ENCODE data around the gene CACNA1A.

The CACNA1A gene

DNA sequence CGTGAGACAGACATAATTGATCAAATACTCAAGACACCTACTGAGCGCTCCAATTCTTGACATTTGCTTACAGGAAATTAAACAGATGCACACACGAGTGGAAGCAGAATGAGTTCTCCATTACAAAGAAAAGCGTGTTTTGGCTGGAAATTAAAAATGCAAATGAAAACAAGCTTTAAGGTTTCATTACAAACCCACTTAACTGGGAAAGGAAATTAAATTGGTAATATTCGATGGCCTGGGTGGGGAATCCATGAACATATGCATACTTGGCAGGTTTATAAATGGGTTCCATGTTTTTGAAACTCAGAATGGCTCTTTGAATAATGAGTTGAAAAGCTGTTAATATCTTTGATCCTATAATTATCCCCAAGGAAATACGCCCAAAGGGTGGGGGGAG is 178.0 kb downstream of the CACNA1A start:
- TF ChIP-seq, protein P1, sequence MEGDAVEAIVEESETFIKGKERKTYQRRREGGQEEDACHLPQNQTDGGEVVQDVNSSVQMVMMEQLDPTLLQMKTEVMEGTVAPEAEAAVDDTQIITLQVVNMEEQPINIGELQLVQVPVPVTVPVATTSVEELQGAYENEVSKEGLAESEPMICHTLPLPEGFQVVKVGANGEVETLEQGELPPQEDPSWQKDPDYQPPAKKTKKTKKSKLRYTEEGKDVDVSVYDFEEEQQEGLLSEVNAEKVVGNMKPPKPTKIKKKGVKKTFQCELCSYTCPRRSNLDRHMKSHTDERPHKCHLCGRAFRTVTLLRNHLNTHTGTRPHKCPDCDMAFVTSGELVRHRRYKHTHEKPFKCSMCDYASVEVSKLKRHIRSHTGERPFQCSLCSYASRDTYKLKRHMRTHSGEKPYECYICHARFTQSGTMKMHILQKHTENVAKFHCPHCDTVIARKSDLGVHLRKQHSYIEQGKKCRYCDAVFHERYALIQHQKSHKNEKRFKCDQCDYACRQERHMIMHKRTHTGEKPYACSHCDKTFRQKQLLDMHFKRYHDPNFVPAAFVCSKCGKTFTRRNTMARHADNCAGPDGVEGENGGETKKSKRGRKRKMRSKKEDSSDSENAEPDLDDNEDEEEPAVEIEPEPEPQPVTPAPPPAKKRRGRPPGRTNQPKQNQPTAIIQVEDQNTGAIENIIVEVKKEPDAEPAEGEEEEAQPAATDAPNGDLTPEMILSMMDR (IDR thresholded peaks at IDR 0.05; ENCODE audit: borderline replicate concordance, insufficient read depth, low read depth, low read length) = no peak
- no peak overlapping the region for H3K4me3 ChIP-seq (ENCODE audit: low read depth, low read length)

DNA sequence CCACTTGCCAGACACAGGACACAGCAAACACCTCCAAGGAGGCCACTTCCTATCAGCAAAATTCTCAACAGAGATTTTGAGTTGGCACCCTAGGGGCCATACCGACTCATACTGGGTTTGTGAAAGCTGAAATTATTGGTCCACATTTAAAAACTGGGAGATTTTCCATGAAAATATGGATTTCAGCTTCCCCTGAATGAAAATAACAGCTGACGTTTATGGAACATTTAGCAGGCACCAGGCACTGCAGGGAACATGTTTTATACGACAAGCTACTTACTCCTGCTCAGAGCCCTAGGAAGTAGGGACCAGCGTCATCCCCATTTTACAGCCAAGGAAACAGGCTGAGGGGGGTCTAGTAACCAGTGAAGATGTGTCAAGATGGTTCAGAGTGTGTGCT is 186.8 kb downstream of the CACNA1A start:
- no peak overlapping the region for H3K4me3 ChIP-seq (ENCODE audit: low read depth, low read length)
- TF ChIP-seq, protein P1 (IDR thresholded peaks at IDR 0.05; ENCODE audit: borderline replicate concordance, insufficient read depth, low read depth, low read length) = no peak

DNA sequence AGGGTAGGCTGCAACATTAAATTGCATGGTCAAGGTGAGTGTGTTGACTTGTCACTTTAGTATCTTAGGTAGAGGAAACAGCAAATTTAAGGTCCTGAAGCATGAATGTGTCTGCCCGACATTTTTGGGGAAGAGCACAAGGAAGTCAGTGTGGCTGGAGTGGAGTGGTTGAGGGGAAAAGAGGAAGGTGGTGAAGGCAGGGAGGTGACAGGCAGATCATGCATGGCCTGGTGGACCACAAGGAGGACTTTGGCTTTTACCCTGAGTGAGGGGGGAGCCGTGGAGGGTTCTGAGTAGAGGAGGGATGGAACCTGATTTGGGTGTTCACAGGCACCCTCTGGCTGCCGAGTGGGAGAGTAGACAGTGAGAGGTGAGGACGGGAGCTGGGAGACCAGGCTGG is 188.1 kb downstream of the CACNA1A start:
- H3K4me3 ChIP-seq (ENCODE audit: low read depth, low read length) = no peak overlapping the region
- TF ChIP-seq, protein P1 (IDR thresholded peaks at IDR 0.05; ENCODE audit: borderline replicate concordance, insufficient read depth, low read depth, low read length) = no peak

DNA sequence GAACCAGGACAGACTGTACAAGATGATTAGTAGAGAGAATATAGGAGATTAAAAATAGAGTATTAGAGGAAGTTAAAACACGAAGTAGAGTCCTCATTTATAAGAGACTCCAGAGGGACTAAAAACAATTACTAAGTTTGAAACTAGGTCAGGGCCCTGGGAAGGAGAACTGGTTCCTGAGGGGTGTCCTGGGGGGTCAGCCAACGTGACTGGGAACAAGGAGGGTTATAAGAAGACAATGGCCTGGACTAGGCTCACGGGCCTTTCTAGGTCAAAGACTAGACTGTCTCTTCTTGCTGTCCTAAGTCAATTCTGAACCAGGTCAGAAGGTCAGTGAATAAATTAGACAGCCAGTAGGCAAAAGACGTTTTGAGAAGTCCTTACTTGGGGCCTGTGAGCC is 190.8 kb downstream of the CACNA1A start:
- H3K4me3 ChIP-seq (ENCODE audit: low read depth, low read length) = no peak overlapping the region
- TF ChIP-seq, protein P1 (IDR thresholded peaks at IDR 0.05; ENCODE audit: borderline replicate concordance, insufficient read depth, low read depth, low read length) = no peak

DNA sequence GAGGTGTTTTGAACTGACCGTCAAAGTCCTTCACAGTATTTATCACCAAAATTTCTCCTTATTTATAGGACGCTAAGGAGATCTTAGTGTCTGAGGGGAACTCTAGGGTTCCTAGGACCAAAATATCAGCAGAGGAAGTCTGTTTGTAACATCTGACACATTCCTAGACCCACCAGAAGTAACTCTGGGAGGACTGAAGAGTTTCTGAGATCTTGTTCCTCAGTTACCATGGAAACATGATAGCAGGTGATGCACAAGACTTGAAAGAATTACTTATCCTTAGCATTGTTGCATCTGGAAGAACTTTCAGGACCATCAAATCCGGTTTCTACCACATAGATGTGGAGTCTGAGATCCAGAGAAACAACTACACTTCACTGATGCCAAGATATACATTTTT is 191.5 kb downstream of the CACNA1A start:
- H3K4me3 ChIP-seq (ENCODE audit: low read depth, low read length) = no peak overlapping the region
- TF ChIP-seq, protein P1 (IDR thresholded peaks at IDR 0.05; ENCODE audit: borderline replicate concordance, insufficient read depth, low read depth, low read length) = no peak

DNA sequence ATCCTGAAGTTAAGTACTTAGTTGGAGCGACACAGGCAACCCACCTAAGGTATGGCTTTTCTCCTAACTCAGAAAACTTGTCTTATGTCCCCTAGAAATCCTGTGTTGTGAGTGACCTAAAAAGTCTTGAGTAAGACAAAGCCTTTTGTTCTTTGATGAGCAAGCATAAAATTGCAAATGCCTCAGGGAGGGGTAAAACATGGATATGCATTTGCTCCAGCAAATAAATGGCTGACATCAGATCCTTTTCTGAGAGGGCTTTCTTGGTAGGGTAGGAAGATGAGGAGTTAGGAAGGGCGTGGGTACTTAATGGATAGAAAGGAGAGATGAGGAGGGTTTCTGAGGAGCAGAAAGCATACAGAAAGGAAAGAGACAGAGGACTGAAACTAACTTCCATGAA is 192.4 kb downstream of the CACNA1A start:
- TF ChIP-seq, protein P1 (IDR thresholded peaks at IDR 0.05; ENCODE audit: borderline replicate concordance, insufficient read depth, low read depth, low read length) = no peak
- H3K4me3 ChIP-seq (ENCODE audit: low read depth, low read length) = no peak overlapping the region

DNA sequence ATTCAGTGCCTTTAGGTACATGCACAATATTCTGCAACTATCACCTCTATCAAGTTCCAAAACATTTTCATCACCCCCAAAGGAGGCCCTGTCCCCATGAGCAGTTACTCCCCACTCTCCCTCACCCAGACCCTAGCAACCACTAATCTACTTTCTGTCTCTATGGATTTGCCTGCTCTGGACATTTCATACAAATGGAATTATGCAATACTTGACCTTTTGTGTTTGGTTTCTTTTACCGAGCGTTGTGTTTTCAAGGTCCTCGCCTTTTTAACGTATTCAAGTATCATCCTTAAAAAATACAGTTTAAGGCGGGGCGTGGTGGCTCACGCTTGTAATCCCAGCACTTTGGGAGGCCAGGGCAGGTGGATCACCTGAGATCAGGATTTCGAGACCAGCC is 196.4 kb downstream of the CACNA1A start:
- no peak overlapping the region for H3K4me3 ChIP-seq (ENCODE audit: low read depth, low read length)
- TF ChIP-seq, protein P1 (IDR thresholded peaks at IDR 0.05; ENCODE audit: borderline replicate concordance, insufficient read depth, low read depth, low read length) = no peak

All from GM12875 (cell line).